ENCODE results near the gene TCF7.

TCF7 gene

DNA sequence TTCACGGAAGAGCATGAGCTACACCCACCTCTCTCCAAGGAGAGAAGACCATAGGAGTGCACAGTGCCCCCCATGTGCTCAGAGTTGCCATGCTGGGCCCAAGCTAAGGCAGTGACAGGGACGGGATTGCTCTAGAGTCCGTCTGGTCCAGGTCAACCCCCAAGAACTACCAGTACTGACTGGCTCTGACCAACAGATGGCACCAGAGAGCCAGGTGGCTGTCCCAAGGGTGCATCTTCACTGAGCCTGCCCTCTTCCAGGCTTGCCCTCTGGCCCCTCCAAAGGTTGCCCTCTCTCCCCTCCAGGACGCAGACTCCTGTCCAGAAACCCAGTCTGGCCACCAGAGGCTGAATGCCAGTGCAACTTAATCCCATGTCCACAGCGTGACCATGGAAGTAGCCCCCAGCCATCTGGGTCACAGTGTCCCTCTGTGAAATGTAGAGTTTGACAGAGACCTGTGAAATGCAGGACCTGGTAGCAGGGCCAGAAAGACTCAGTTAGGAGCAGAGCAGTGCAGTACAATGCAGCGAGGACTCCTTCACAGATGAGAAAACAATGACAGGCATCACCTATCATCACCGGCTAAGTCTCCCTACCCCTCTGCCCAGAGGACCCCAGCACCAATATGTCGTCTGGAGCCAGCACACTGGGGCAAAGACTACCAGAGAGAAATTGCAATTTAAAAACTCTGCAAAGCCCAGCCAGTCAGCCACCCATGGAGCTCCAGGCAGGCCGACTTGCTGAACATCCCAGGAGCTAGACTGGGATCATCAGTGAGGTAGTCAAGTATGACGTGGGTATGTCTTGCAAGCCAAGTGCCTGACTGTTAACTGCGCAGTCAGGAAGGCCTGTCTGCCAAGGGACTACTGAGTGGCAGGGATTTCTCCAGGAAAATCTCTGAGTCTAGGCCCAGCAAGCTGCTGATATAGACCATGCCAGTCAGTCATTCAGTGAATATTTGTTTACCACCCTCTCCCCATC, 70.0 kb downstream of the TCF7 start:
- DNase-seq = peak; percentile 84

DNA sequence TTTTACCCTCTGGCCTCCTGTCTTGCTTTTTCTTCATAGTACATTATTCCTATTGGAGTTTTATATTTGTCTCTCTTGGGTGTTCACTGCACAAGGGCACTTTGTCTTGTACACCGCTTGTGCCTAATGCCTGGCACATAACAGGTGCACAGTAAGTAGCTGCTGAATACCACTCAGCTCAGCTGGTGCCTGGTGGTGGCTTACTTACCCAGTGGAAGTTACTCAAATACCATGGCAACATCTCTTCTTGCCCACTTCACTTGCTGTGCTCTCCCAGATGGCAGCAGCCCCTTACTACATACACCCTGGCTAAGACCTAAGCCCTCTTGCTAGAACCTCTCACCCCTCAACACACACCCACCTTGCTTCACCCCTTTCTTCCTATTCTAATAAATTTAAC, 73.6 kb downstream of the TCF7 start:
- DNase-seq = no peak

DNA sequence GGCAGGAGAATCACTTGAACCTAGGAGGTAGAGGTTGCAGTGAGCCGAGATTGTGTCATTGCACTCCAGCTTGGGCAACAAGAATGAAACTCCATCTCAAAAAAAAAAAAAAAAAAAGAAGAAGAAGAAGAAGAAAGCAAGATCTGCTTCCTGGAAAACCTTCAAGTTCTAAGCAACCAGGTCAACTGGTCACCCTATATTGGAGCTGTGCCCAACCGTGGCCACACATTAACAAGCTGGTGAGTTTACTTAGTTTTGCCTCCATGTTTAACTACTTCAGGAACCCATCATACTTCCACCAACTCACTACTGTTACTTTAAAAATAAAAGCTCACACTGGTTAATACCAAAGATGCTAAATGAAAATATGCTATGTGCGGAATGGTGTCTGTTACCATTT, 74.5 kb downstream of the TCF7 start:
- no peak for DNase-seq

DNA sequence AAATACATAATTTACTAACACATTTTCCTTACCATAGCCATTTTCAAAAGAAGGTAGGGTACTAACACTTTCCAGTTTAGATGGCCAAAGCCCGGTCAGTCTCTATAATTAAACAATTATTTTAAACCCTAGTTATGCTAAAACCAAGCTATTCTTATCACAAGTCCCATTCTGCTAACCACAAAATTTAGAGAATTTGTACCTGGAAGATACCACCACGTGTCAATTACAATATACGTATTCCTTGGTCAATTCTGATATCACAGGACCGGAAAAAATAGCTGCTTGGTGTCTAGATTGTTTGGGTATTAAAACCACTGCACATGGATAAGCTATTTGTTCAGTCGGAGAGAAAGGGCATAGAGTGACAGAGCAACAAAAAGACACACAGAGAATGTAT, 81.2 kb downstream of the TCF7 start:
- no peak for DNase-seq
